ENCODE data around the gene COL4A3. TPM values are rescaled to one million over a fixed set of nuclear protein-coding genes. Genes with fewer than 3 reads are reported as not detected.

The COL4A3 gene
- total and polyA plus RNA-seq, 2 experiments from 2014 or later: 0.29 TPM; not detected in 1

- Histone ChIP-seq H3K27ac (no peak overlapping the region), H3K4me3 (no peak overlapping the region), H3K36me3 (no peaks in the 10 kb centered on the region), H3K9me3 (ENCODE audit: low read depth) (no peaks in the 10 kb centered on the region), H3K4me1 (ENCODE audit: low read depth) (no peaks in the 10 kb centered on the region), H3K27me3 (no peaks in the 10 kb centered on the region)
- no peak for TF ChIP-seq CTCF (IDR thresholded peaks at IDR 0.05; ENCODE audit: low read depth, low read length)
- DNase-seq (ENCODE audit: low read depth in 1 of 2, low spot score in 1 of 2): no peak
These were observed 70.0 kb downstream of the COL4A3 start for GRCh38 chr2:227234429-227234828.

GRCh38 chr2:227237786-227238185, 73.4 kb downstream of the COL4A3 start:
- TF ChIP-seq CTCF (IDR thresholded peaks at IDR 0.05; ENCODE audit: low read depth, low read length): no peak
- Histone ChIP-seq H3K4me1 (ENCODE audit: low read depth) (no peaks in the 10 kb centered on the region), H3K27ac (no peak overlapping the region), H3K36me3 (no peaks in the 10 kb centered on the region), H3K27me3 (no peaks in the 10 kb centered on the region), H3K9me3 (ENCODE audit: low read depth) (no peaks in the 10 kb centered on the region), H3K4me3 (no peak overlapping the region)
- DNase-seq (ENCODE audit: low read depth in 1 of 2, low spot score in 1 of 2): no peak

GRCh38 chr2:227238238-227239237, 74.1 kb downstream of the COL4A3 start:
- Histone ChIP-seq H3K27ac (no peak overlapping the region), H3K27me3 (no peaks in the 10 kb centered on the region), H3K36me3 (no peaks in the 10 kb centered on the region), H3K9me3 (ENCODE audit: low read depth) (no peaks in the 10 kb centered on the region), H3K4me1 (ENCODE audit: low read depth) (no peaks in the 10 kb centered on the region), H3K4me3 (no peak overlapping the region)
- TF ChIP-seq CTCF (IDR thresholded peaks at IDR 0.05; ENCODE audit: low read depth, low read length): peak; percentile 98
- peak; percentile 71 to 79 for DNase-seq (ENCODE audit: low read depth in 1 of 2, low spot score in 1 of 2)

- Histone ChIP-seq H3K36me3 (no peaks in the 10 kb centered on the region), H3K9me3 (ENCODE audit: low read depth) (no peaks in the 10 kb centered on the region), H3K27ac (no peak overlapping the region), H3K27me3 (no peaks in the 10 kb centered on the region), H3K4me1 (ENCODE audit: low read depth) (no peaks in the 10 kb centered on the region), H3K4me3 (no peak overlapping the region)
- DNase-seq (ENCODE audit: low read depth in 1 of 2, low spot score in 1 of 2): no peak
- TF ChIP-seq CTCF (IDR thresholded peaks at IDR 0.05; ENCODE audit: low read depth, low read length): no peak
These were observed 76.6 kb downstream of the COL4A3 start for GRCh38 chr2:227241005-227241404.

GRCh38 chr2:227248876-227249275, 84.5 kb downstream of the COL4A3 start:
- Histone ChIP-seq H3K4me3 (no peak overlapping the region), H3K36me3 (no peaks in the 10 kb centered on the region), H3K27ac (no peak overlapping the region), H3K9me3 (ENCODE audit: low read depth) (no peaks in the 10 kb centered on the region), H3K4me1 (ENCODE audit: low read depth) (no peaks in the 10 kb centered on the region), H3K27me3 (no peaks in the 10 kb centered on the region)
- DNase-seq (ENCODE audit: low read depth in 1 of 2, low spot score in 1 of 2): no peak
- TF ChIP-seq CTCF (IDR thresholded peaks at IDR 0.05; ENCODE audit: low read depth, low read length): no peak
